ENCODE results near the gene PKIG. TPM values are rescaled to one million over a fixed set of nuclear protein-coding genes. Genes with fewer than 3 reads are reported as not detected.

The PKIG gene
- total RNA-seq, 1 donor from 2014 or later: 29.5 TPM

DNA sequence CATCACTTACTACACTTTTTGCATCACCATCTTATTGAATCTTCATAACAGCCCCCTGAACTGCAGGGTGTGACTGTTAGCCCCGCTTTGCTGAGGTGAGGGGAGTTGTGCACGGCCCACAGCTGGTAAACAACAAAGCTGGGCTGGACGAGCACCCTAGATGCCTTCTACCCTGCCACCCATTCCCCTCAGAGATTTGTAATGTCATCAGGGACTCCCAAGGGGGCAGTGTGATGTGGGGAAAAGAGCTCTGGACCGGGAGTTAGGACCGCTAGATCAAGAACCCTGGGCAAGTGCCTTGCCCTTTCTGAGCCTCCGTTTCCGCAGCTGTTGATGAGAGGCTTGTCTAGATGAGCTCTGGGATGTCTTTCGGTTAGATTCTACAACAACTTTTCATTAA lies 20.9 kb downstream of the PKIG start:
- TF ChIP-seq, protein P1, sequence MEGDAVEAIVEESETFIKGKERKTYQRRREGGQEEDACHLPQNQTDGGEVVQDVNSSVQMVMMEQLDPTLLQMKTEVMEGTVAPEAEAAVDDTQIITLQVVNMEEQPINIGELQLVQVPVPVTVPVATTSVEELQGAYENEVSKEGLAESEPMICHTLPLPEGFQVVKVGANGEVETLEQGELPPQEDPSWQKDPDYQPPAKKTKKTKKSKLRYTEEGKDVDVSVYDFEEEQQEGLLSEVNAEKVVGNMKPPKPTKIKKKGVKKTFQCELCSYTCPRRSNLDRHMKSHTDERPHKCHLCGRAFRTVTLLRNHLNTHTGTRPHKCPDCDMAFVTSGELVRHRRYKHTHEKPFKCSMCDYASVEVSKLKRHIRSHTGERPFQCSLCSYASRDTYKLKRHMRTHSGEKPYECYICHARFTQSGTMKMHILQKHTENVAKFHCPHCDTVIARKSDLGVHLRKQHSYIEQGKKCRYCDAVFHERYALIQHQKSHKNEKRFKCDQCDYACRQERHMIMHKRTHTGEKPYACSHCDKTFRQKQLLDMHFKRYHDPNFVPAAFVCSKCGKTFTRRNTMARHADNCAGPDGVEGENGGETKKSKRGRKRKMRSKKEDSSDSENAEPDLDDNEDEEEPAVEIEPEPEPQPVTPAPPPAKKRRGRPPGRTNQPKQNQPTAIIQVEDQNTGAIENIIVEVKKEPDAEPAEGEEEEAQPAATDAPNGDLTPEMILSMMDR (IDR thresholded peaks at IDR 0.05): no peak
- H3K27ac Mint-ChIP-seq (ENCODE audit: unreplicated experiment): no peak overlapping the region
- no peak overlapping the region for H3K4me3 Mint-ChIP-seq (ENCODE audit: unreplicated experiment)
- H3K27me3 Mint-ChIP-seq (ENCODE audit: unreplicated experiment): no peaks in the 10 kb centered on the region
- peaks cover 39% of the 10 kb centered on the region for H3K4me1 Mint-ChIP-seq (ENCODE audit: unreplicated experiment)
- no peak for DNase-seq (ENCODE audit: extremely low spot score, unreplicated experiment)
- no peaks in the 10 kb centered on the region for H3K9me3 Mint-ChIP-seq (ENCODE audit: unreplicated experiment)
- no peaks in the 10 kb centered on the region for H3K36me3 Mint-ChIP-seq (ENCODE audit: unreplicated experiment)

DNA sequence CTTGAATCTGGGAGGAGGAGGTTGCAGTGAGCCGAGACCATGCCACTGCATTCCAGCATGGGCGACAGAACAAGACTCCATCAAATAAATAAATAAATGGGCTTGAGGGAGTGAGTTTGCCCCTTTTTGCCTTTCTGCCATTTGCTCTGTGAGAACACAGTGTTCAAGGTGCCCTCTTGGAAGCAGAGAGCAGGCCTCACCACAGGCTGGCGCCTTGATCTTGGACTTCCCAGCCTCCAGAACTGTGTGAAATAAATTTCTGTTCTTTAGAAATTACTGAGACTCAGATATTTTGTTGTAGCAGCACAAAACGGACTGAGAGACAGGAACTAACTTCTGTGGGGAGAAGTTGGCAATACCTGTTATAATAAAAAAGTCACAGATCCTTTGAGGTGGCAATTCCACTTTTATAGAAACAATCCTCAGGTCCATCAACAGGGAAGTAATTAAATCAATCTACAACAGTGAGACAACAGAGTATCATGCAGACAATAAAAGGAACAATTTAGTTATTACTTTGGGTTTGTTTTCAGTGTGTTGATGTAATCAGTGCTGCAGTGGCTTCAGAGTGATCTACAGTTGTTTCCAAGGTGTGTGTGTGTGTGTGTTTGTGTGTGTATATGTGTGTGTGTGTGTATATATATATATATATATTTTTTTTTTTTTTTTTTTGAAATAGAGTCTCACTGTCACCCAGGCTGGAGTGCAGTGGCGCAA lies 24.5 kb downstream of the PKIG start:
- TF ChIP-seq, protein P1 (IDR thresholded peaks at IDR 0.05): no peak
- Mint-ChIP-seq H3K4me1 (ENCODE audit: unreplicated experiment) (peaks cover 25% of the 10 kb centered on the region), H3K36me3 (ENCODE audit: unreplicated experiment) (no peaks in the 10 kb centered on the region), H3K9me3 (ENCODE audit: unreplicated experiment) (no peaks in the 10 kb centered on the region), H3K4me3 (ENCODE audit: unreplicated experiment) (no peak overlapping the region), H3K27me3 (ENCODE audit: unreplicated experiment) (no peaks in the 10 kb centered on the region), H3K27ac (ENCODE audit: unreplicated experiment) (no peak overlapping the region)
- no peak for DNase-seq (ENCODE audit: extremely low spot score, unreplicated experiment)

DNA sequence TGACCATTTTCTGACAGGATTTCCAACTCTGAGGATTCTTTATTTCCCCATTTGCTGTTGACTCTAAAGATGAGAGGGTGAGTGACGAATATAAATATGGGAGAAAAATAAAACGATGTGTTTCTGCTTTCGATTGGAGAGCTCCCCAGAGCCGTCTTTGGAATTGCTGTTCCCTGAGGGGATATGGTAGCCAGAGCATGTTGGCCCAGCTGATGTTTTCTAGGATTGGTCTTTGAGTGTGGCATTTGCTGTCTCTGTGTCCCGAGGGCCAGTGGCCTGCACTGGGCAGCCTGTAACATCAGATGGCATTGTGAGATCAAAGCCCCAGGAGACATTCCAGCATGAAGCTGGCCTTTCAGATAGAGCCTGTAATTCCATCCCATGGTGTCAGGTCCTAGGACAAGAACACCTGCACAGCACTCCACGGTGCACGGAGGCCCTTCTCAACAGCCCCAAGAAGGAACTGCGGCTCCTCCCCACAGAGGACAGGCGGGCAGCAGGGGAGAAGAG lies 26.7 kb downstream of the PKIG start:
- Mint-ChIP-seq H3K27ac (ENCODE audit: unreplicated experiment) (peak overlapping the region; percentile 91), H3K27me3 (ENCODE audit: unreplicated experiment) (no peaks in the 10 kb centered on the region), H3K4me1 (ENCODE audit: unreplicated experiment) (peaks cover 20% of the 10 kb centered on the region), H3K9me3 (ENCODE audit: unreplicated experiment) (no peaks in the 10 kb centered on the region), H3K36me3 (ENCODE audit: unreplicated experiment) (peaks cover 4% of the 10 kb centered on the region), H3K4me3 (ENCODE audit: unreplicated experiment) (no peak overlapping the region)
- no peak for DNase-seq (ENCODE audit: extremely low spot score, unreplicated experiment)
- TF ChIP-seq, protein P1 (IDR thresholded peaks at IDR 0.05): no peak

DNA sequence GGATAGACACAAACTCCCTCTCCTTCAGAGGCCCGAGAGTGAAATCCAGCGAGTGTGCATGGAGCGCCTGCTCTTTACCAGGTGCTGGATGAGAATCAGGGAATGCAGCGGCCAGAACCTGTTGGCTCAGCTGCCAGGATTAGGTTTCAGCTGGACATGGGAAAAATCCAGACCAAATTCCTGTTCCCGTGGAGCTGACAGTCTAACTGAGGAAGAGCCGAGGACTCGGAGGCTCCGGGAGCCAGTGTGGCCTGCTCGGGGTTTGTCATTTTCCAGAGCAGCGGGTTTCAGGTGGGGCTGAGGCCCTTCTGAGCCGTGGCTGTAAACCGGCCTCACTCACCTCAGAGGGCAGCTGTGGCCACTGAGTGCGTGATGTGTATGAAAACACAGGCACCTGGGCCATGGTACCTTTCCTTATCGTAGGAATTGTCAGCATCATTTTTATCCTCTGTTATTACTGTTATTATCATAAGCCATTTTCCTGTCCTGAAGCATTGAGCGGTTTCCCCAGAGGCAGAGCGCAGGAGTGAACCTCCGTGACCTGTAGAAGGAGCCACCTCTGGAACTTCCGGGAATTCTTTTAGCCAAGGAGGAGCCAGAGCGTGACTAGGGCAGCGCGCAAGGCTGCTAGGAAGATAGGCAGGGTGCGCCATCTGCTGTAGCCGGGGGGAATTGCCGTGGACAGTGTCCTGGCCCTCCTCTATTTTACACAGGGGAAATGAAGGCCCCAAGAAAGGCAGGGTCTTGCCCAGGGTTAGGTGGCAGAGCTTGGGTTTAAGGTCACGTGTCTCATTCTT lies 27.3 kb downstream of the PKIG start:
- TF ChIP-seq, protein P1 (IDR thresholded peaks at IDR 0.05): peak; percentile 98
- no peaks in the 10 kb centered on the region for H3K9me3 Mint-ChIP-seq (ENCODE audit: unreplicated experiment)
- H3K4me3 Mint-ChIP-seq (ENCODE audit: unreplicated experiment): peak overlapping the region; percentile 56
- H3K27ac Mint-ChIP-seq (ENCODE audit: unreplicated experiment): peak overlapping the region; percentile 91
- peak; percentile 94 for DNase-seq (ENCODE audit: extremely low spot score, unreplicated experiment)
- H3K27me3 Mint-ChIP-seq (ENCODE audit: unreplicated experiment): no peaks in the 10 kb centered on the region
- peaks cover 7% of the 10 kb centered on the region for H3K36me3 Mint-ChIP-seq (ENCODE audit: unreplicated experiment)
- H3K4me1 Mint-ChIP-seq (ENCODE audit: unreplicated experiment): peaks cover 20% of the 10 kb centered on the region
